GM18909 (cell line): ENCODE results near the gene NUDT19.
"Not testable (repeated sequence)": the region's sequence is repeated elsewhere in the genome, so short reads cannot be mapped to it uniquely, and the experiment has no call there.

Source experiments
- ATAC-seq: cut with Tn5 transposase; IDR thresholded peaks from one replicate; pipeline ENCODE4 v1.9.1; 2021; ENCODE audit warnings: mild to moderate bottlenecking; ENCODE audit not compliant: unreplicated experiment, poor library complexity

Gene NUDT19

GRCh38 chr19:32691291-32691951, at the start of gene NUDT19:
NUDT19 (plus strand) TSS chr19:32691821; CDS start chr19:32691961, 140 bp downstream.
- ATAC-seq = peak; percentile 90

GRCh38 chr19:32642771-32643170, 48.9 kb upstream of the NUDT19 start:
- no peak for ATAC-seq

DNA sequence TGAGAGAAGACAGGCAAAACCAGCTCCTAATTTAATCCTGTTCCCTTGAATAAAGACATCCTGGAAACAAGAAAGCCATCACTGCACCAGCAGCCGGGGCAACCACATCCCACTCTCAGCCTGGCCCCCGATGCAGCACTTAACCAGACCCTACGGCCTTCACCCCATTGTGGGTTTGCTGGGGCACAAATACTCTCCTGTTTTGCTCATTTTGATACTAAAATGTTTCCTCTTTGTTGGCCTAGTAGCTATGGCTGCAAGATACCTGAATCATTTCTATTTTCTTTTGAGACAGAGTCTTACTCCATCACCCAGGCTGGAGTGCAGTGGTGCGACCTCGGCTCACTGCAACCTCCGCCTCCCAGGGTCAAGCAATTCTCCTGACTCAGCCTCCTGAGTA, 45.1 kb upstream of the NUDT19 start:
- ATAC-seq = no peak

GRCh38 chr19:32647361-32647760, 44.3 kb upstream of the NUDT19 start:
- ATAC-seq = no peak

- ATAC-seq = no peak
Measured at GRCh38 chr19:32649751-32650150, 41.9 kb upstream of the NUDT19 start.

GRCh38 chr19:32650671-32651070, 41.0 kb upstream of the NUDT19 start:
- ATAC-seq = no peak

DNA sequence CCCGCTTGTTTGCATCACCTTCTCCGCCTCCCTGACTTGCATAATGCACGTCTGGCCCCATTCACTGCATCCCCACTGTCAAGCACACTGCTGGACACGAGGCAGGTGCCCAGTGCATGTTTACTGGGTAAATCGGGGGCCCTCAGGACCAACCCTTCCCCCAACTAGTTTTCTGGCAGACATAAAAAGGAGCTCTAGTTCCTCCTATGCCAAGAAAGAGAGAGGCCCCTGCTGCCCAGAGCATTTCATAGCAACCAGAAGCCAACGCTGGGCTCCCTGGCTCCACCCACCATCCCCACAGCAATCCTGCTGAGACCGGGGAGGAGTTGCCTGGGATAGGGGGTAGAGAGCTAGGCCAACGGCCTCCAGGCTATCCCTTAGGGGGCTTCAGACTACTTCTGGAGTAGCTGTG, 39.9 kb upstream of the NUDT19 start:
- no peak for ATAC-seq

GRCh38 chr19:32652331-32652730, 39.3 kb upstream of the NUDT19 start:
- ATAC-seq = not testable (repeated sequence)

DNA sequence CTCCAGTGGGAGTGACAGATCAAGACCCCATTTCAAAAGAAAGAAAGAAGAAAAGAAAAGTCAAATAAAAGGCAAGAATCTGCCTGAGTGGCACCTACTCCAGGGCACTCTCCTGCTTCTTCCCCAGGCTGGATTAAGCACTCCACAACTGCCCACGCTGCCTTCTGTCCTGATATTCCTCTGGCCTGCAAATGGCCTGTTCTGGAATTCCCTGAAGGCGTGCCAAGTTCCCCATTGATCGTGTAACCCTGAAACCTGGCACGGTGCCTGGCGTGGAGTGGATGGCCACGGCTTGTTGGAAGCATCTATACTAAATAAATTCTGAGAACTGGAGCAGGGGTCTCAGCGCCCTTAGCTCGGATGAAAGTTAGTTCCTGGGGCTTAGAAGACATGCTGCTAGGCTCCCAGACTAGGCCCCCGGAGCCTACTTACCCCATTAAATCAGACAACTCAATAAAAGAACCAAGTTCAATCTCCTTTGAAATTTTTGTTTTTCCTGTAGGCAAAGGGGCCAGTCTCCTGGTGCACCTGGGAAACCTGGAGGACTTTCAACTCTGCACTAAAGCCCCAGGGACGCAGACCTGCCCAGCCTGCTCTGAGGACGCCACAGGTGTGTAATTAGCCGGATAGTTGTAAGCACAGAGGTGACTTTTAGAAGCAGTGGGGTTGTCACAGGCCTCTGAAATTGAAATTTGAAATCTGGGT, 38.6 kb upstream of the NUDT19 start:
- no peak for ATAC-seq

DNA sequence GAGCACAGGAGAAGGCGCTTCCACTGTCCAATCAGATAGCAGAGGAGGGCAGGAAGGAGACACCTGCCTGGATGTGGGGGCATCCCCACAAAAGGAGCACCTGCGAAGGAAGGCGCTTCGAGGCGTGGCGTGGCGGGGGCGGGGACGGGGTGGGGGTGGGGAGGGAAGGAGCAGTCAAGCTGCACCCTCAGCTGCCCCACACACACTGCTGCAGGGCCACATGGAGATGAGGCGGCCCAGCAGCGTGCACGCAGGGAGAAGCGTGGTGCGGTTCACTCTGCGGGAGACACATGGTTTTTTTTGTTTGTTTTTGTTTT, 38.1 kb upstream of the NUDT19 start:
- ATAC-seq = no peak

DNA sequence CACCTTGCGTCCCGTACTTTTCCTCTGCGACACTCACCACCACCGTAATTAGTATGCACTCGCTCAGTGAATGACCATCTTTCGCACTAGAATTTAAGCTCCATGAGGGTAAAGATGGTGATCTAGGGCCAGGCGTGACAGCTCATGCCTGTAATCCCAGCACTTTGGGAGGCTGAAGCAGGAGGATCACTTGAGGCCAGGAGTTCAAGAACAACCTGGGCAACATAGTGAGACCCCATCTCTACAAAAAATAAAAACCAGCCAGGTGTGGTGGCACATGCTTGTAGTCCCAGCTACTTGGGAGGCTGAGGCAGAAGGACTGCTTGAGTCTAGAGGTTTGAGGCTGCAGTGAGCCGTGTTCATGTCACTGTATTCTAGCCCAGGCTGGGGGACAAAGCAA, 35.2 kb upstream of the NUDT19 start:
- not testable (repeated sequence) for ATAC-seq

DNA sequence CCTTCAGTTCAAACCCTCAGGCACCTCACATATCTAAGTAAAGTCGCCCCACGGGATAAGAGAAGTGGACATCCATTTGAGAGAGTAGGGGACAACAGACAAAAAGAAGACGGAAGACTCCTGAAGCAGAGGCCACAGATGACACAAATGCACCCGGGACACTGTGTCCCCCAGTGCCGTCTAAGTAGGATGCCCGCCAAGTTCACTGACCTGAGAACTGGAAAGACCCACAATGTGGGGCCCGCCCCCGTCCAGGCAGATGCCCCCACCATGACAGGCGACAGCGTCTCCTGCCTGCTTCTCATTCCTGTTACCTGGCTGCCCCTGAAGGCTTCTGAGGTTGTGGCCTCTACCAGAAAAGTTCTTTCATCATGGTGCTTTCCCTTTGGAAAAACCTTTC, 33.5 kb upstream of the NUDT19 start:
- no peak for ATAC-seq

- ATAC-seq = no peak
Measured at GRCh38 chr19:32658527-32658926, 33.1 kb upstream of the NUDT19 start.

- ATAC-seq = no peak
Measured at GRCh38 chr19:32661318-32661717, 30.3 kb upstream of the NUDT19 start.

GRCh38 chr19:32662186-32662585, 29.4 kb upstream of the NUDT19 start:
- no peak for ATAC-seq

DNA sequence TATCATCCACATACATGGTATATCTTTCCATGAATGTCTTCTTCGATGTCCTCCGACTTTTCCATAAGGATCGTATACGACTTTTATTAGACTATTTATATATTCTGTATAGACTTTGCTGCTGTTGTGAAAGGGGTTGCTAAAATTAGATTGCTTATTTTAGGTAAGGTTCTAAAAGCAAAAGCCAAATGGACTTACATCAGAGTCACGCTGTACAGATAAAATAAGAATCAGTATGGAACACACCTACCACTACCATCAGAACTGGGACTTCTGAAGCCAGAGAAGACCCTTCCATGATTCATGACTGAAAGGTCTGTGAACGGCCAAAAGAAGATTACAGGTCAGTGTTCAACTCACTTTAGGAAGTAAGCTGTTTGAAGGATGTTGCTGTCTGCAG, 25.5 kb upstream of the NUDT19 start:
- no peak for ATAC-seq

DNA sequence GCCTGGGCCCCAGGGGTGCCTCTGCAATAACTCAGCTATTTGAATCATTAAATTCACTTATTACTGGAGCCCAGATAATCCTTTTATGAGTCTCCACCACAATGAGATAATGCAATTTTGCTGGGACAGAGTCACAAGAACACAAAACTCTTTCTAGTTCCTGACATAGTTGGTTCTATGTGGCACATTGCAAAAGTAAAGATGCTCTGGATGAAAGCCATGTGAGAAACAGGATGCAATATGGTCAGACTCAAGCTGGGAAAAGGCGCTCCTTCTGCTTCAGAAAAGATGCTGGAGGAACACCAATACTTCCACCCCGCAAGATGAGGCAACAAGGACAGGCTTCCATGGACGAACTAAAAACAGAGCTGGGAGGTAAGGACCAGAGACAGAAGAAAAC, 22.3 kb upstream of the NUDT19 start:
- no peak for ATAC-seq

DNA sequence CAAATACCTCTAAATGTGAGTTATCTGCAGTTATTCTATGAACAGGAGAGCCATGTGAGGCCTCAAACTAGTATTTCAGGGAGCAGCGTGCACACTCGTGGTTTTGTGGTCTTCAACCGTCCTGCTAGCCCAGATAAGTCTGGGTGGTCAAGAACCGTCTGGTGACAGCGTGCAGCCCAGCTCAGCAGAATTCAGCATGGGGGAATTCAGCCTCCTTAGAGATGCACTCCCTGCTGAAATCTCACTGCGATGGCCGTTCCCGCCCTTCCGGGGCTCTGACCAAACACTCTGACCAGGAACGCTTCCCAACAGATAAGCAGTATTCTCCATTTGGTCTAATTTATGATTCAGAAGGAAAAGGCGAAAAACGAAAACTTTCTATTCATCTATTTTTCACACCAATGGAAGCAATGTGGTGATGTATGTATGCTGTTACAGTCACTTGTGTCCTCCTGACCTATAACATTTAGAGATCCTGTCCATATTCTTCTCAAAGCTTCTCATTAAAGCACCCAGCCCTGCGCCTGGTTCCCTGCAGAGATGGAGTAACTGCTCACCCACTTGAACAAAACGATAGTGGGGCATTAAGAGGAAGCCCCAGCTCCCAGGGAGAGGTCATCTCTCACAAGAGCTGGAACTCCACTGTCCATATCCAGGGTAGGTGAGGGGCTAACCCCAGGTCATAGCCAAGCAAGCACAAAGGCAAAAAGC, 19.6 kb upstream of the NUDT19 start:
- no peak for ATAC-seq

DNA sequence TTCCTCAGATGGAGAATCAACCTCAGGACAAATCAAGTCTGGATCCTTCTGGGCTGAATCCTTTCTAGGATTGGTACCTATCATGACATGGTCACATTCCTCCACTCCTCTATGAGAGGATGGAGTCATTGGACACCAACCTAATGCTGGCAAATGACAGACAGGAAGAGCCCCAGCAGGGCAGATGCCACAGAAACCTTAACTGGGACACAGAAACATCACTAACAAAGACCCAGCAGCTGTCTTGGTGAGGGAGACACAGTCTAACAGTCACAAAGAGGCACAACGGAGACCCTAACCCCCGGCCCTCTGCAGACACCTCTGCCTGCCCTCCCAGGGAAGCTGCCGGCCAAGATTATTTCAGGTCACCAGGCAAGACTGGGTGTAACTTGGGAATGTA, 18.8 kb upstream of the NUDT19 start:
- ATAC-seq = no peak

DNA sequence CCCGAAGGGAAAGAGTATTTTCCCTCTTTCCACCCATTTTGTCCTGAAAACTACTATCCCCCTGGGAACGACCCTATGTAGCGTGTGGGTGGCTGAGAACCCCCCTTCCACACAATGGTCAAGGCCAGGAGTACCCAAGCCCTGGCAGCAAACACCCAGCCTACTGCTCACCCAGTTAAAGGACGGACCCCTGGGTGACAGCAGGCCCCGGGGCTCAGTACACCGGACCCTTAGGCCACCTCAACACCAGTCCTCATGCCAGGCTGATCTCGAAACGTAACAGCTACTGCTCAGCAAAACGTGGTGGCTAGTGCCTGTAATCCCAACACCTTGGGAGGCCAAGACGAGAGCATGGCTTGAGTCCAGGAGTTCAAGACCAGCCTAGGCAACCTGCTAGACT, 18.0 kb upstream of the NUDT19 start:
- no peak for ATAC-seq

- ATAC-seq = no peak
Measured at GRCh38 chr19:32674153-32674930, 17.3 kb upstream of the NUDT19 start.
